GM18511 (cell line): ENCODE results near the gene RBBP8NL.

Experiments used
- ATAC-seq: cut with Tn5 transposase; IDR thresholded peaks from one replicate; pipeline ENCODE4 v1.9.1; 2021; ENCODE audit warnings: mild to moderate bottlenecking, moderate library complexity; ENCODE audit not compliant: unreplicated experiment

RBBP8NL gene

GRCh38 chr20:62422636-62423325 is 4.6 kb downstream of the RBBP8NL start:
- ATAC-seq, result no peak

GRCh38 chr20:62421716-62421990 is 5.7 kb downstream of the RBBP8NL start:
- ATAC-seq, result no peak

- no peak for ATAC-seq
Measured at GRCh38 chr20:62420846-62421715, 6.3 kb downstream of the RBBP8NL start.

GRCh38 chr20:62419759-62420158 is 7.6 kb downstream of the RBBP8NL start:
- ATAC-seq, result no peak

- ATAC-seq, result no peak
Measured at GRCh38 chr20:62418709-62419487, 8.4 kb downstream of the RBBP8NL start.

- no peak for ATAC-seq
Measured at GRCh38 chr20:62417981-62418708, 9.2 kb downstream of the RBBP8NL start.

- ATAC-seq, result no peak
Measured at GRCh38 chr20:62416651-62417637, 10.4 kb downstream of the RBBP8NL start.

- ATAC-seq, result no peak
Measured at GRCh38 chr20:62415354-62416111, 11.8 kb downstream of the RBBP8NL start.

- no peak for ATAC-seq
Measured at GRCh38 chr20:62413896-62414481, 13.3 kb downstream of the RBBP8NL start.

GRCh38 chr20:62413025-62413570 is 14.2 kb downstream of the RBBP8NL start:
- ATAC-seq, result no peak

GRCh38 chr20:62412194-62413024 is 14.9 kb downstream of the RBBP8NL start:
- no peak for ATAC-seq

- no peak for ATAC-seq
Measured at GRCh38 chr20:62411479-62412193, 15.7 kb downstream of the RBBP8NL start.

GRCh38 chr20:62410746-62411478 is 16.4 kb downstream of the RBBP8NL start:
- ATAC-seq, result no peak

- ATAC-seq, result no peak
Measured at GRCh38 chr20:62409931-62410745, 17.2 kb downstream of the RBBP8NL start.

GRCh38 chr20:62409086-62409853 is 18.1 kb downstream of the RBBP8NL start:
- no peak for ATAC-seq
